Astrocyte (in vitro differentiated cells and primary cell): ENCODE results near the gene HDHD2. TPM values are rescaled to one million over a fixed set of nuclear protein-coding genes. Genes with fewer than 3 reads are reported as not detected.
"Not testable (repeated sequence)": the region's sequence is repeated elsewhere in the genome, so short reads cannot be mapped to it uniquely, and the experiment has no call there.

Source experiments
- DNase-seq: peaks from one replicate; pipeline ENCODE4 v3.0.0-alpha.2; 2010; ENCODE audit warnings: low read depth
- FAIRE-seq: peaks from 2 replicates; lab custom pipeline; 2011; peaks lifted over from hg19 to GRCh38; lab: Jason Lieb, UNC
- H2AFZ ChIP-seq: 2 replicates; pipeline ENCODE4 v1.6.0; 2012; ENCODE audit warnings: low read depth, low read length, inconsistent platforms
- H3K27ac ChIP-seq: 2 replicates; pipeline ENCODE4 v1.5.1; 2011; ENCODE audit warnings: low read depth, low read length, inconsistent platforms
- H3K27me3 ChIP-seq: 2 replicates; pipeline ENCODE4 v1.6.0; 2011; ENCODE audit warnings: low read length, inconsistent platforms; ENCODE audit not compliant: insufficient read depth
- H3K36me3 ChIP-seq: 2 replicates; pipeline ENCODE4 v1.5.1; 2011; ENCODE audit warnings: low read length, inconsistent platforms; ENCODE audit not compliant: insufficient read depth
- H3K4me1 ChIP-seq: 2 replicates; pipeline ENCODE4 v1.5.1; 2011; ENCODE audit warnings: low read length, inconsistent platforms; ENCODE audit not compliant: insufficient read depth
- H3K4me2 ChIP-seq: 2 replicates; pipeline ENCODE4 v1.6.0; 2012; ENCODE audit warnings: low read length, inconsistent platforms
- H3K4me3 ChIP-seq: 2 replicates; pipeline ENCODE4 v1.5.1; 2011; ENCODE audit warnings: low read depth, mild to moderate bottlenecking, low read length, inconsistent platforms; ENCODE audit not compliant: insufficient read depth
- H3K79me2 ChIP-seq: 2 replicates; pipeline ENCODE4 v1.6.0; 2012; ENCODE audit warnings: mild to moderate bottlenecking, low read length, inconsistent platforms; ENCODE audit not compliant: insufficient read depth
- H3K9ac ChIP-seq: 2 replicates; pipeline ENCODE4 v1.6.0; 2012; ENCODE audit warnings: mild to moderate bottlenecking, low read length, inconsistent platforms
- H3K9me3 ChIP-seq: 2 replicates; pipeline ENCODE4 v1.5.1; 2012; ENCODE audit warnings: low read depth, mild to moderate bottlenecking, low read length, inconsistent platforms; ENCODE audit not compliant: insufficient read depth
- H4K20me1 ChIP-seq: 2 replicates; pipeline ENCODE4 v1.6.0; 2012; ENCODE audit warnings: low read length, inconsistent platforms; ENCODE audit not compliant: insufficient read depth
- H3K27ac Mint-ChIP-seq: one replicate; pipeline ENCODE4 v1.8.0; 2021; ENCODE audit warnings: mild to moderate bottlenecking, mixed read lengths; ENCODE audit not compliant: unreplicated experiment
- H3K27me3 Mint-ChIP-seq: one replicate; pipeline ENCODE4 v1.8.0; 2021; ENCODE audit warnings: low read depth, mixed read lengths; ENCODE audit not compliant: unreplicated experiment
- H3K36me3 Mint-ChIP-seq: one replicate; pipeline ENCODE4 v1.8.0; 2021; ENCODE audit warnings: low read depth, mixed read lengths; ENCODE audit not compliant: unreplicated experiment
- H3K4me1 Mint-ChIP-seq: one replicate; pipeline ENCODE4 v1.8.0; 2021; ENCODE audit warnings: low read depth, mixed read lengths; ENCODE audit not compliant: unreplicated experiment
- H3K4me3 Mint-ChIP-seq: one replicate; pipeline ENCODE4 v1.8.0; 2021; ENCODE audit warnings: mild to moderate bottlenecking, moderate library complexity, mixed read lengths; ENCODE audit not compliant: unreplicated experiment
- H3K9me3 Mint-ChIP-seq: one replicate; pipeline ENCODE4 v1.8.0; 2021; ENCODE audit warnings: mild to moderate bottlenecking, mixed read lengths; ENCODE audit not compliant: unreplicated experiment
- CTCF ChIP-seq: IDR thresholded peaks from 2 replicates; pipeline ENCODE4 v1.5.1; 2011; ENCODE audit warnings: low read depth, mild to moderate bottlenecking, inconsistent platforms, low read length, moderate library complexity; ENCODE audit not compliant: insufficient read depth
- EZH2 ChIP-seq: IDR thresholded peaks from 2 replicates; pipeline ENCODE4 v1.6.1; 2012; ENCODE audit warnings: mild to moderate bottlenecking, low read length, inconsistent platforms; ENCODE audit not compliant: insufficient read depth
- total RNA-seq: library from RNA; stranded (reverse); gene quantifications from 2 replicates; pipeline ENCODE4 v1.2.1, GENCODE V29; 2021

The HDHD2 gene
- total RNA-seq, 1 donor from 2014 or later: 23.5 TPM

GRCh38 chr18:47187721-47188120 lies 37.4 kb upstream of the HDHD2 start:
- no peak for DNase-seq
- H3K4me1 Mint-ChIP-seq: peaks cover 5% of the 10 kb centered on the region
- no peak for FAIRE-seq

GRCh38 chr18:47184419-47185050 lies 34.2 kb upstream of the HDHD2 start:
- no peak overlapping the region for H3K27ac ChIP-seq
- H3K27me3 ChIP-seq: peaks cover 7% of the 10 kb centered on the region
- Mint-ChIP-seq H3K27ac (no peak overlapping the region), H3K9me3 (peaks cover 12% of the 10 kb centered on the region), H3K27me3 (peaks cover 3% of the 10 kb centered on the region), H3K4me3 (no peak overlapping the region), H3K36me3 (no peaks in the 10 kb centered on the region), H3K4me1 (no peaks in the 10 kb centered on the region)
- H3K36me3 ChIP-seq: no peaks in the 10 kb centered on the region
- H3K9me3 ChIP-seq: no peaks in the 10 kb centered on the region
- H3K4me2 ChIP-seq: no peak overlapping the region
- no peak for FAIRE-seq
- H3K9ac ChIP-seq: no peak overlapping the region
- H3K4me1 ChIP-seq: no peaks in the 10 kb centered on the region
- no peaks in the 10 kb centered on the region for H4K20me1 ChIP-seq
- H3K4me3 ChIP-seq: no peak overlapping the region
- no peaks in the 10 kb centered on the region for H3K79me2 ChIP-seq
- no peak overlapping the region for H2AFZ ChIP-seq
- TF ChIP-seq CTCF (no peak), EZH2 (no peak)
- peak; percentile 37 for DNase-seq

More at GRCh38 chr18:47187721-47188120, 37.4 kb upstream of the HDHD2 start:
- H3K4me3 Mint-ChIP-seq: no peak overlapping the region
- peaks cover 1% of the 10 kb centered on the region for H3K36me3 Mint-ChIP-seq
- H3K79me2 ChIP-seq: no peaks in the 10 kb centered on the region
- H3K27me3 Mint-ChIP-seq: no peaks in the 10 kb centered on the region
- H3K9me3 Mint-ChIP-seq: peaks cover 12% of the 10 kb centered on the region
- no peaks in the 10 kb centered on the region for H4K20me1 ChIP-seq
- no peaks in the 10 kb centered on the region for H3K36me3 ChIP-seq
- no peak overlapping the region for H3K27ac ChIP-seq
- H3K4me2 ChIP-seq: no peak overlapping the region
- H2AFZ ChIP-seq: no peak overlapping the region
- no peaks in the 10 kb centered on the region for H3K9me3 ChIP-seq
- TF ChIP-seq CTCF (no peak), EZH2 (no peak)
- H3K27me3 ChIP-seq: no peaks in the 10 kb centered on the region
- H3K4me3 ChIP-seq: no peak overlapping the region
- H3K27ac Mint-ChIP-seq: no peak overlapping the region
- no peak overlapping the region for H3K9ac ChIP-seq
- no peaks in the 10 kb centered on the region for H3K4me1 ChIP-seq

- not testable (repeated sequence) for FAIRE-seq, H3K27ac Mint-ChIP-seq, H3K36me3 Mint-ChIP-seq, H3K4me3 ChIP-seq, H3K27me3 ChIP-seq, H3K79me2 ChIP-seq, H3K4me2 ChIP-seq, H3K9ac ChIP-seq, H3K27me3 Mint-ChIP-seq, DNase-seq, H3K9me3 ChIP-seq, H2AFZ ChIP-seq, H3K27ac ChIP-seq, H3K4me3 Mint-ChIP-seq, H3K4me1 ChIP-seq, H3K4me1 Mint-ChIP-seq, H4K20me1 ChIP-seq, H3K36me3 ChIP-seq
- peaks cover 12% of the 10 kb centered on the region for H3K9me3 Mint-ChIP-seq
These were observed 31.9 kb upstream of the HDHD2 start for GRCh38 chr18:47182156-47182555.
